ENCODE results near the gene LEFTY1. TPM values are rescaled to one million over a fixed set of nuclear protein-coding genes. Genes with fewer than 3 reads are reported as not detected.
A peak's percentile ranks its signal among the peaks of the same experiment; 100 is the strongest.

The LEFTY1 gene
- total and polyA plus RNA-seq, 2 donors (not counting 1 experiment from before 2014, with no cell fraction given): not detected

- Histone ChIP-seq H3K4me1 (ENCODE audit: control insufficient read depth, extremely low read depth, insufficient read depth, low read length) (no peaks in the 10 kb centered on the region), H3K79me2 (ENCODE audit: control insufficient read depth, insufficient read depth, low read length) (no peaks in the 10 kb centered on the region), H3K4me2 (ENCODE audit: extremely low read depth, insufficient read depth, low read length) (no peak overlapping the region), H3K27me3 (ENCODE audit: control insufficient read depth, insufficient read depth, low read length) (no peaks in the 10 kb centered on the region), H3K36me3 (ENCODE audit: control insufficient read depth, insufficient read depth, low read length) (peaks cover 8% of the 10 kb centered on the region), H2AFZ (ENCODE audit: low read length) (no peak overlapping the region), H3K9me3 (ENCODE audit: control insufficient read depth, insufficient read depth, low read depth, low read length) (no peaks in the 10 kb centered on the region), H4K20me1 (ENCODE audit: control insufficient read depth, extremely low read depth, insufficient read depth, low read length) (no peaks in the 10 kb centered on the region), H3K9ac (ENCODE audit: insufficient read depth, low read length) (no peak overlapping the region), H3K4me3 (replicated peaks in 1 of 4; ENCODE audit: control extremely low read depth in 1 of 4, insufficient read depth in 1 of 4, low read depth in 3 of 4, low read length in 4 of 4) (no peak overlapping the region), H3K27ac (ENCODE audit: insufficient read depth, low read length) (no peak overlapping the region)
- DNase-seq (ENCODE audit: low read depth in 2 of 2): no peak
- TF ChIP-seq EZH2 (IDR thresholded peaks at IDR 0.05; ENCODE audit: low read length, missing control alignments): no peak
- TF ChIP-seq CTCF (conservative IDR thresholded peaks at IDR 0.05 in 1 of 2, IDR thresholded peaks at IDR 0.05 in 1 of 2; ENCODE audit: low read depth in 1 of 2, low read length in 2 of 2): no peak
Observed at GRCh38 chr1:225852413-225853124, 36.4 kb downstream of the LEFTY1 start.

GRCh38 chr1:225851805-225852204, 37.1 kb downstream of the LEFTY1 start:
- DNase-seq (ENCODE audit: low read depth in 2 of 2): peak in 1 of 2 donors; percentile 41
- H3K36me3 ChIP-seq (ENCODE audit: control insufficient read depth, insufficient read depth, low read length): peaks cover 11% of the 10 kb centered on the region

GRCh38 chr1:225850370-225850769, 38.6 kb downstream of the LEFTY1 start:
- no peaks in the 10 kb centered on the region for H3K9me3 ChIP-seq (ENCODE audit: control insufficient read depth, insufficient read depth, low read depth, low read length)
- no peak overlapping the region for H2AFZ ChIP-seq (ENCODE audit: low read length)
- H3K27me3 ChIP-seq (ENCODE audit: control insufficient read depth, insufficient read depth, low read length): no peaks in the 10 kb centered on the region
- H3K9ac ChIP-seq (ENCODE audit: insufficient read depth, low read length): no peak overlapping the region
- DNase-seq (ENCODE audit: low read depth in 2 of 2): no peak
- TF ChIP-seq CTCF (conservative IDR thresholded peaks at IDR 0.05 in 1 of 2, IDR thresholded peaks at IDR 0.05 in 1 of 2; ENCODE audit: low read depth in 1 of 2, low read length in 2 of 2) (no peak), EZH2 (IDR thresholded peaks at IDR 0.05; ENCODE audit: low read length, missing control alignments) (no peak)
- no peak overlapping the region for H3K27ac ChIP-seq (ENCODE audit: insufficient read depth, low read length)
- H3K79me2 ChIP-seq (ENCODE audit: control insufficient read depth, insufficient read depth, low read length): no peaks in the 10 kb centered on the region
- no peak overlapping the region for H3K4me3 ChIP-seq (replicated peaks in 1 of 4; ENCODE audit: control extremely low read depth in 1 of 4, insufficient read depth in 1 of 4, low read depth in 3 of 4, low read length in 4 of 4)
- H3K4me2 ChIP-seq (ENCODE audit: extremely low read depth, insufficient read depth, low read length): no peak overlapping the region
- H3K4me1 ChIP-seq (ENCODE audit: control insufficient read depth, extremely low read depth, insufficient read depth, low read length): no peaks in the 10 kb centered on the region
- H3K36me3 ChIP-seq (ENCODE audit: control insufficient read depth, insufficient read depth, low read length): peaks cover 21% of the 10 kb centered on the region
- no peaks in the 10 kb centered on the region for H4K20me1 ChIP-seq (ENCODE audit: control insufficient read depth, extremely low read depth, insufficient read depth, low read length)

More at GRCh38 chr1:225851805-225852204, 37.1 kb downstream of the LEFTY1 start:
- H3K27me3 ChIP-seq (ENCODE audit: control insufficient read depth, insufficient read depth, low read length): no peaks in the 10 kb centered on the region
- no peak overlapping the region for H3K27ac ChIP-seq (ENCODE audit: insufficient read depth, low read length)
- no peak overlapping the region for H3K4me2 ChIP-seq (ENCODE audit: extremely low read depth, insufficient read depth, low read length)
- H3K79me2 ChIP-seq (ENCODE audit: control insufficient read depth, insufficient read depth, low read length): no peaks in the 10 kb centered on the region
- no peaks in the 10 kb centered on the region for H4K20me1 ChIP-seq (ENCODE audit: control insufficient read depth, extremely low read depth, insufficient read depth, low read length)
- H3K9me3 ChIP-seq (ENCODE audit: control insufficient read depth, insufficient read depth, low read depth, low read length): no peaks in the 10 kb centered on the region
- no peak for TF ChIP-seq EZH2 (IDR thresholded peaks at IDR 0.05; ENCODE audit: low read length, missing control alignments)
- TF ChIP-seq CTCF (conservative IDR thresholded peaks at IDR 0.05 in 1 of 2, IDR thresholded peaks at IDR 0.05 in 1 of 2; ENCODE audit: low read depth in 1 of 2, low read length in 2 of 2): no peak
- H2AFZ ChIP-seq (ENCODE audit: low read length): no peak overlapping the region
- no peak overlapping the region for H3K9ac ChIP-seq (ENCODE audit: insufficient read depth, low read length)
- H3K4me3 ChIP-seq (replicated peaks in 1 of 4; ENCODE audit: control extremely low read depth in 1 of 4, insufficient read depth in 1 of 4, low read depth in 3 of 4, low read length in 4 of 4): no peak overlapping the region
- H3K4me1 ChIP-seq (ENCODE audit: control insufficient read depth, extremely low read depth, insufficient read depth, low read length): no peaks in the 10 kb centered on the region
